Measurements from ENCODE around the gene P2RY12. TPM values are rescaled to one million over a fixed set of nuclear protein-coding genes. Genes with fewer than 3 reads are reported as not detected.

The P2RY12 gene
- total RNA-seq, 2 experiments from 2014 or later: 0.19 TPM; not detected in 1

DNA sequence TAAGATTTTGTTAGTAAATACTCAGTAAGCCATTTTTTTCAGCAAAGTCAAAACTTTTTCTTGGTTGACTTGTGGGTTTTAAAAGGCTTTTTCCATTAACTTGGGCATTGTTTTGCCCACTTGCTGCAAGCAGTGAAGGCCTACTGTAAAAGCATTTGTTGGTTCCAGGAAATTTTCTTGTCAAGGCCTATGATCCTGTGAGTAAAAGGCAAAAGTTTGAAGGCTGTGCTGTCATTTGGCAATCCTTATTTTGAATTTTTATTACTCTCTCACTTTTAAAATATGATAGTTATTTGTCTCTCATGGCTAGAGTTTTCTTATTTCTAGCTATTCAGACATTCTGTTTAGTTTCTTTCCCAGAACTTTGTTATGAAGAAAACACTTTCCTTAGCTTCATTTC, 13.0 kb downstream of the P2RY12 start:
- Histone ChIP-seq H3K36me3 (ENCODE audit: insufficient read depth, low read length) (peaks cover 9% of the 10 kb centered on the region; the same call in 1 of the 2 replicates), H3K9me3 (ENCODE audit: low read length) (no peaks in the 10 kb centered on the region), H3K4me1 (ENCODE audit: insufficient read depth, low read length, poor library complexity, severe bottlenecking) (no peaks in the 10 kb centered on the region), H3K4me2 (ENCODE audit: low read length) (no peak overlapping the region), H2AFZ (ENCODE audit: low read length) (no peak overlapping the region), H3K79me2 (ENCODE audit: insufficient read depth, low read depth, low read length) (no peaks in the 10 kb centered on the region), H3K9me2 (ENCODE audit: insufficient read depth, low read length) (no peaks in the 10 kb centered on the region), H4K20me1 (ENCODE audit: insufficient read depth, low read length) (no peaks in the 10 kb centered on the region), H3K4me3 (ENCODE audit: low read depth, low read length, poor library complexity, severe bottlenecking) (no peak overlapping the region), H3K27ac (ENCODE audit: low read depth, low read length, poor library complexity, severe bottlenecking) (no peak overlapping the region)
- BruUV-seq (replicated peaks): no TSS peak
- intact Hi-C loops (cut with micrococcal nuclease; ENCODE audit: unreplicated experiment): no loop called here
- ChIA-PET CTCF (ENCODE audit: unreplicated experiment) (no interaction called here), POLR2A (interaction anchor here (0.6 to 1.4 kb wide), 3 partner anchors 11 to 53 kb away, joined by 3 to 5 read pairs (median 3); no protein-coding TSS in a partner anchor)
- TF ChIP-seq EZH2phosphoT487 (IDR thresholded peaks at IDR 0.05; ENCODE audit: borderline replicate concordance, low read depth, low read length): no peak
- TF ChIP-seq, protein P1, sequence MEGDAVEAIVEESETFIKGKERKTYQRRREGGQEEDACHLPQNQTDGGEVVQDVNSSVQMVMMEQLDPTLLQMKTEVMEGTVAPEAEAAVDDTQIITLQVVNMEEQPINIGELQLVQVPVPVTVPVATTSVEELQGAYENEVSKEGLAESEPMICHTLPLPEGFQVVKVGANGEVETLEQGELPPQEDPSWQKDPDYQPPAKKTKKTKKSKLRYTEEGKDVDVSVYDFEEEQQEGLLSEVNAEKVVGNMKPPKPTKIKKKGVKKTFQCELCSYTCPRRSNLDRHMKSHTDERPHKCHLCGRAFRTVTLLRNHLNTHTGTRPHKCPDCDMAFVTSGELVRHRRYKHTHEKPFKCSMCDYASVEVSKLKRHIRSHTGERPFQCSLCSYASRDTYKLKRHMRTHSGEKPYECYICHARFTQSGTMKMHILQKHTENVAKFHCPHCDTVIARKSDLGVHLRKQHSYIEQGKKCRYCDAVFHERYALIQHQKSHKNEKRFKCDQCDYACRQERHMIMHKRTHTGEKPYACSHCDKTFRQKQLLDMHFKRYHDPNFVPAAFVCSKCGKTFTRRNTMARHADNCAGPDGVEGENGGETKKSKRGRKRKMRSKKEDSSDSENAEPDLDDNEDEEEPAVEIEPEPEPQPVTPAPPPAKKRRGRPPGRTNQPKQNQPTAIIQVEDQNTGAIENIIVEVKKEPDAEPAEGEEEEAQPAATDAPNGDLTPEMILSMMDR (conservative IDR thresholded peaks at IDR 0.05; ENCODE audit: low read length): no peak
- no peak for DNase-seq (ENCODE audit: low spot score)

DNA sequence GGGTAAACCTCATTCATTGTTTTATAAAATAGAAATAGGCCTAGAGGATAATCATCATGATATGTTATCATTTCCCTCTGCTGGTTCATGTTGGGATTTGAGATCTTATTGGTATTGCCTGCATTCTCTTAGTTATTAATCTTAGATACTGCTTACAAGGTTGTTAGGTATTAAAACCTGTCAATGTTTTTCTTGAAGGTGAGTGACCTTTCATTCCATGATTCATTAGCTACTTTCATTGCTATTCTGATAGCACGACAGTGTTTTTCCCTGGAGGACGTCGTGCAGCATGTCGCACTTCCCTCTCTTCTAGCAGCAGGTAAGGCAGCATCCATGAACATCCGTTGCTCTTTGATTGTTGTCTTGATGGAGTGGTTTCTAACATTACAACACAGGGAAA, 17.1 kb downstream of the P2RY12 start:
- H4K20me1 ChIP-seq (ENCODE audit: insufficient read depth, low read length): no peaks in the 10 kb centered on the region
- BruUV-seq (replicated peaks): no TSS peak
- no peaks in the 10 kb centered on the region for H3K79me2 ChIP-seq (ENCODE audit: insufficient read depth, low read depth, low read length)
- no peak overlapping the region for H3K27ac ChIP-seq (ENCODE audit: low read depth, low read length, poor library complexity, severe bottlenecking)
- no peak overlapping the region for H3K4me3 ChIP-seq (ENCODE audit: low read depth, low read length, poor library complexity, severe bottlenecking)
- peaks cover 9% of the 10 kb centered on the region; the same call in 1 of the 2 replicates for H3K36me3 ChIP-seq (ENCODE audit: insufficient read depth, low read length)
- no peak overlapping the region for H2AFZ ChIP-seq (ENCODE audit: low read length)
- DNase-seq (ENCODE audit: low spot score): no peak
- no peaks in the 10 kb centered on the region for H3K9me2 ChIP-seq (ENCODE audit: insufficient read depth, low read length)
- intact Hi-C loops (cut with micrococcal nuclease; ENCODE audit: unreplicated experiment): no loop called here
- no peaks in the 10 kb centered on the region for H3K4me1 ChIP-seq (ENCODE audit: insufficient read depth, low read length, poor library complexity, severe bottlenecking)
- no peak for TF ChIP-seq EZH2phosphoT487 (IDR thresholded peaks at IDR 0.05; ENCODE audit: borderline replicate concordance, low read depth, low read length)
- TF ChIP-seq, protein P1 (conservative IDR thresholded peaks at IDR 0.05; ENCODE audit: low read length): no peak
- H3K9me3 ChIP-seq (ENCODE audit: low read length): no peaks in the 10 kb centered on the region
- ChIA-PET CTCF (ENCODE audit: unreplicated experiment) (no interaction called here), POLR2A (interaction anchor here (0.6 to 0.8 kb wide), 2 partner anchors 10 to 21 kb away, joined by 3 to 4 read pairs; no protein-coding TSS in a partner anchor)
- no peak overlapping the region for H3K4me2 ChIP-seq (ENCODE audit: low read length)

DNA sequence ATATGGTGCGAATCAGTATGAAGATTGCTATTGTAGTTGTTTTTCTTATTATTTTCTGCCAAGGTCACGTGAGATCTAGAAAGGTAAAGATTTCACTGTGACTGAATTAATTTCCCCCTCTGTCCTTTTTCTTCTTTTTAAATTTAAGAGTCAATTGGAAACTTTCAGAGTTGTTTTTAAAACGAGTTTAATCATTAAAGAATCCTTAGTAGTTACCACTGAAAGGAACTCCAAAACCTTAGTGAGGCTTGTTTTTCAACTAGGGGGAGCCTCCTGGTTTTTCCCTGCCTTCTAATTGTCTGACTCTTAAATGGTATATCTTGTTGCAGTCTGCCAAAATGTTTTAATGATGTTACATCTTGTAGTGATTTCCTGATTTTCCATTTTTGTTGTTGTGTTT, 17.6 kb downstream of the P2RY12 start:
- no peak for DNase-seq (ENCODE audit: low spot score)
- no peaks in the 10 kb centered on the region for H4K20me1 ChIP-seq (ENCODE audit: insufficient read depth, low read length)
- no peak overlapping the region for H2AFZ ChIP-seq (ENCODE audit: low read length)
- H3K4me2 ChIP-seq (ENCODE audit: low read length): no peak overlapping the region
- H3K9me3 ChIP-seq (ENCODE audit: low read length): no peaks in the 10 kb centered on the region
- H3K9me2 ChIP-seq (ENCODE audit: insufficient read depth, low read length): no peaks in the 10 kb centered on the region
- no peak for TF ChIP-seq EZH2phosphoT487 (IDR thresholded peaks at IDR 0.05; ENCODE audit: borderline replicate concordance, low read depth, low read length)
- TF ChIP-seq, protein P1 (conservative IDR thresholded peaks at IDR 0.05; ENCODE audit: low read length): no peak
- no peak overlapping the region for H3K27ac ChIP-seq (ENCODE audit: low read depth, low read length, poor library complexity, severe bottlenecking)
- POLR2A ChIA-PET: interaction anchor here (0.8 kb wide), 1 partner anchor 9 kb away, joined by 4 read pairs; no protein-coding TSS in a partner anchor
- peaks cover 9% of the 10 kb centered on the region; the same call in 1 of the 2 replicates for H3K36me3 ChIP-seq (ENCODE audit: insufficient read depth, low read length)
- no TSS peak for BruUV-seq (replicated peaks)
- H3K79me2 ChIP-seq (ENCODE audit: insufficient read depth, low read depth, low read length): no peaks in the 10 kb centered on the region
- intact Hi-C loops (cut with micrococcal nuclease; ENCODE audit: unreplicated experiment): no loop called here
- no peak overlapping the region for H3K4me3 ChIP-seq (ENCODE audit: low read depth, low read length, poor library complexity, severe bottlenecking)
- CTCF ChIA-PET (ENCODE audit: unreplicated experiment): no interaction called here
- H3K4me1 ChIP-seq (ENCODE audit: insufficient read depth, low read length, poor library complexity, severe bottlenecking): no peaks in the 10 kb centered on the region

Data from OCI-LY7 (cell line).